ENCODE measurements around the gene FADS3.

FADS3 gene

GRCh38 chr11:61844909-61845565 is 46.3 kb downstream of the FADS3 start:
- no peaks in the 10 kb centered on the region for H3K27me3 ChIP-seq
- DNase-seq, result no peak
- no peak for TF ChIP-seq CTCF (IDR thresholded peaks at IDR 0.05; ENCODE audit: low read depth, low read length)
- H3K9me3 ChIP-seq, result no peaks in the 10 kb centered on the region
- H3K4me1 ChIP-seq, result no peaks in the 10 kb centered on the region
- H3K36me3 ChIP-seq, result peaks cover 25% of the 10 kb centered on the region
- no peak overlapping the region for H3K4me3 ChIP-seq (ENCODE audit: low read depth, low read length)

GRCh38 chr11:61842528-61842820 is 48.9 kb downstream of the FADS3 start:
- Histone ChIP-seq H3K4me1 (no peaks in the 10 kb centered on the region), H3K4me3 (ENCODE audit: low read depth, low read length) (no peak overlapping the region), H3K27me3 (no peaks in the 10 kb centered on the region), H3K9me3 (no peaks in the 10 kb centered on the region), H3K36me3 (peaks cover 15% of the 10 kb centered on the region)
- DNase-seq, result no peak
- TF ChIP-seq CTCF (IDR thresholded peaks at IDR 0.05; ENCODE audit: low read depth, low read length), result no peak

- H3K9me3 ChIP-seq, result no peaks in the 10 kb centered on the region
- no peaks in the 10 kb centered on the region for H3K4me1 ChIP-seq
- H3K4me3 ChIP-seq (ENCODE audit: low read depth, low read length), result no peak overlapping the region
- peaks cover 15% of the 10 kb centered on the region for H3K36me3 ChIP-seq
- no peak for TF ChIP-seq CTCF (IDR thresholded peaks at IDR 0.05; ENCODE audit: low read depth, low read length)
- H3K27me3 ChIP-seq, result no peaks in the 10 kb centered on the region
- DNase-seq, result no peak
Observed at GRCh38 chr11:61841636-61842527, 49.5 kb downstream of the FADS3 start.

GRCh38 chr11:61840371-61840770 is 51.0 kb downstream of the FADS3 start:
- H3K36me3 ChIP-seq, result peaks cover 15% of the 10 kb centered on the region

GRCh38 chr11:61839742-61840141 is 51.6 kb downstream of the FADS3 start:
- Histone ChIP-seq H3K4me1 (no peaks in the 10 kb centered on the region), H3K9me3 (no peaks in the 10 kb centered on the region), H3K4me3 (ENCODE audit: low read depth, low read length) (no peak overlapping the region), H3K27me3 (no peaks in the 10 kb centered on the region), H3K36me3 (peaks cover 15% of the 10 kb centered on the region)
- no peak for DNase-seq
- no peak for TF ChIP-seq CTCF (IDR thresholded peaks at IDR 0.05; ENCODE audit: low read depth, low read length)

More at GRCh38 chr11:61840371-61840770, 51.0 kb downstream of the FADS3 start:
- Histone ChIP-seq H3K27me3 (no peaks in the 10 kb centered on the region), H3K9me3 (no peaks in the 10 kb centered on the region), H3K4me3 (ENCODE audit: low read depth, low read length) (no peak overlapping the region), H3K4me1 (no peaks in the 10 kb centered on the region)
- TF ChIP-seq CTCF (IDR thresholded peaks at IDR 0.05; ENCODE audit: low read depth, low read length), result no peak
- no peak for DNase-seq

GRCh38 chr11:61838921-61839320 is 52.4 kb downstream of the FADS3 start:
- Histone ChIP-seq H3K4me1 (peaks cover 3% of the 10 kb centered on the region; the same call in 1 of the 2 replicates), H3K9me3 (no peaks in the 10 kb centered on the region), H3K27me3 (no peaks in the 10 kb centered on the region), H3K4me3 (ENCODE audit: low read depth, low read length) (no peak overlapping the region), H3K36me3 (peaks cover 15% of the 10 kb centered on the region)
- DNase-seq, result no peak
- no peak for TF ChIP-seq CTCF (IDR thresholded peaks at IDR 0.05; ENCODE audit: low read depth, low read length)

All from BE2C (cell line).